ENCODE measurements around the gene ZPBP2. TPM values are rescaled to one million over a fixed set of nuclear protein-coding genes. Genes with fewer than 3 reads are reported as not detected.
"Not testable (repeated sequence)": the region's sequence is repeated elsewhere in the genome, so short reads cannot be mapped to it uniquely, and the experiment has no call there.

ZPBP2 gene
- total RNA-seq, 1 donor from 2014 or later, result not detected

DNA sequence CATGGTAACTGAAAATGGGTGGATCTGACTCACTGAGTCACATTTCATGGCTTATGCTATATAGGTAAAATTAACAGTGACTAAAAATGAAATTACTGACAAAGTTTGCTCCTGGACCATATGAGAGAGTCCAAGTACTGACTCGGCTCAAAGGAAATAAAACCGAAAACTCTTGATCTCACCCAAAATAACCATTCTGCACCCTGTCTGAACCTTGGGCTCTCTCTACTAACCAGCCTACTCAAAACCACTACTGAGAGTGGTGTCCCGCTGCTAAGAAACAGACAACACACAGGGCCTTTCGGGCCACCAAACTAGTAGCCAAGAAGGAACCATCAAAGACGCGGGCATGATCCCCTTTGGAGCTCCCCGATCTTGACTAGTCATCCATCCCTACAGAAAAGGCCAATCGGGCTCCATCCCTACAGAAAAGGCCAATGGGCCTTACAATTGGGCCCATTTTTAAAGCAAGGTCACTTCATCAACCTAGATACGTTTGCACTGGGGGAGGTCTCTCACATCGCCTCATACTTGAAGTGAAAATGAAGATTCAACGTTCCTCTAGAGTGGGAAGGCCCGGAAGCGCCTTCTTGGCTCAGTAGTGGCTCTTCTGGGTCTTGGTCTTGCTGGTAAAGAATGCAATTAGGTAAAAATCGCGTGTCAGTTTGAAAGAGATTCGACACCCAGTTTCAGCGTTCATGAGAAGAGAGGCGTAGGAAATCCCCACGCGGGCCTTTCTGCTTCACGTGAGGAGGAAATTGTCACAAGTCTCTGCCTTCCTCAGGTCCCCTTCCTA is 720 bp upstream of the ZPBP2 start:
- H3K4me3 ChIP-seq (ENCODE audit: low read depth, low read length), result no peak overlapping the region
- TF ChIP-seq, protein P1, sequence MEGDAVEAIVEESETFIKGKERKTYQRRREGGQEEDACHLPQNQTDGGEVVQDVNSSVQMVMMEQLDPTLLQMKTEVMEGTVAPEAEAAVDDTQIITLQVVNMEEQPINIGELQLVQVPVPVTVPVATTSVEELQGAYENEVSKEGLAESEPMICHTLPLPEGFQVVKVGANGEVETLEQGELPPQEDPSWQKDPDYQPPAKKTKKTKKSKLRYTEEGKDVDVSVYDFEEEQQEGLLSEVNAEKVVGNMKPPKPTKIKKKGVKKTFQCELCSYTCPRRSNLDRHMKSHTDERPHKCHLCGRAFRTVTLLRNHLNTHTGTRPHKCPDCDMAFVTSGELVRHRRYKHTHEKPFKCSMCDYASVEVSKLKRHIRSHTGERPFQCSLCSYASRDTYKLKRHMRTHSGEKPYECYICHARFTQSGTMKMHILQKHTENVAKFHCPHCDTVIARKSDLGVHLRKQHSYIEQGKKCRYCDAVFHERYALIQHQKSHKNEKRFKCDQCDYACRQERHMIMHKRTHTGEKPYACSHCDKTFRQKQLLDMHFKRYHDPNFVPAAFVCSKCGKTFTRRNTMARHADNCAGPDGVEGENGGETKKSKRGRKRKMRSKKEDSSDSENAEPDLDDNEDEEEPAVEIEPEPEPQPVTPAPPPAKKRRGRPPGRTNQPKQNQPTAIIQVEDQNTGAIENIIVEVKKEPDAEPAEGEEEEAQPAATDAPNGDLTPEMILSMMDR (conservative IDR thresholded peaks at IDR 0.05; ENCODE audit: low read depth, low read length), result no peak
- DNase-seq (ENCODE audit: low read depth), result no peak

DNA sequence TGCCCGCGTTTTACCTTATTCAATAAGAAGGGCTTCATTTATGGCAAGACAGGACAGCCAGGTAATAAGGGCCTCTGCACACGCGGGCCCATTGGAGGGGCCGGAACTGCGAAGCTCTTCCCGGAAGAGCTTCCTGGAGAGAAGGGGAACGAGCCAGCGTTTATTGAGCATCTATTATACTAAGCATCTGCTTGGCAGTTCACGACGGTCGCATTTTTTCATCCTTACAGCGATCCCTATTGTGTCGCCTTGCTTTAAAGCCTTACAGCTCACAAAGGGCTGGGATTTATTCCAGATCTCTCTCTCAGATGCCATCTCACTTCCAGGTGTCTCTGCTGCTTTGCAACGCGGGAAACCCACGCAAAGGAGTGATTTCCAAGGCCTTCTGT is 546 bp downstream of the ZPBP2 start:
- TF ChIP-seq, protein P1 (conservative IDR thresholded peaks at IDR 0.05; ENCODE audit: low read depth, low read length), result no peak
- DNase-seq (ENCODE audit: low read depth), result no peak

DNA sequence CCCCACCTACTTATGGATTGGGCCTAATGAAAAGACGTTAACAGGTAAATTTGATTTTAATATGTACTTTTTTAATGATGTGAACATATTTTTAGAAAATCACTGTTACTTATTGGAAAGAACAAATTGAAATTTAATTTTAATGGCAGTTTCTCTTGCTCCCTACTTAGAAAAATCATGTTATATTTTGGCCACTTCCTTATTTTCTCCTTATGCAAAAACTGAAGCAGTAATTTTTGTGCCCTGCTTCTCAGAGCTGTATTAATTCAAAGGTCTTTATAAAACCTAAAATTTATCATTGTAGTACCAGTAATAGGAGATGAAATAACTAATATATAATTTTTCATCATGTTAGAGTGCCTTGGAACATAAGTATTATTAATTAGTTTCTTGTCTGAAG is 2.8 kb downstream of the ZPBP2 start:
- no peak overlapping the region for H3K4me3 ChIP-seq (ENCODE audit: low read depth, low read length)
- TF ChIP-seq, protein P1 (conservative IDR thresholded peaks at IDR 0.05; ENCODE audit: low read depth, low read length), result no peak
- DNase-seq (ENCODE audit: low read depth), result no peak

More for the DNA sequence above, 546 bp downstream of the ZPBP2 start:
- H3K4me3 ChIP-seq (ENCODE audit: low read depth, low read length), result no peak overlapping the region

DNA sequence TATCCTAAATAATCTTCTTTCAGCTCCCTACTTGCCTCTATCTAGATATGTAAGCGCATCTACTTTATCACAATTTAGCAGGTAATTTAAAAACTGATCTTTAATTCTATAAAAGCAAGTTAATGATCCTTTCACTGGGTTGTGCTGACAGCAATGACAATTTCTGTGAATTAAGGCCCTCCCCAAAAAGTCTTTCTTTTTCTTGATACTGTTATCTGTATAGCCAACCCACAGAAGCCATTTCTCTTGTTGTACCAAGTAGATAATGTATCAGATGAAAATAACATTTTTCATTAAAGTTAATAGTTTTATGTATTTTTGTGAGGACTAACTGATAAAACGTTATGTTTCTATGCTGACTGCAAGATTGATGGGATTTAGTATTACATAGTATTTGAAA is 3.8 kb downstream of the ZPBP2 start:
- H3K4me3 ChIP-seq (ENCODE audit: low read depth, low read length), result no peak overlapping the region
- TF ChIP-seq, protein P1 (conservative IDR thresholded peaks at IDR 0.05; ENCODE audit: low read depth, low read length), result no peak
- no peak for DNase-seq (ENCODE audit: low read depth)

DNA sequence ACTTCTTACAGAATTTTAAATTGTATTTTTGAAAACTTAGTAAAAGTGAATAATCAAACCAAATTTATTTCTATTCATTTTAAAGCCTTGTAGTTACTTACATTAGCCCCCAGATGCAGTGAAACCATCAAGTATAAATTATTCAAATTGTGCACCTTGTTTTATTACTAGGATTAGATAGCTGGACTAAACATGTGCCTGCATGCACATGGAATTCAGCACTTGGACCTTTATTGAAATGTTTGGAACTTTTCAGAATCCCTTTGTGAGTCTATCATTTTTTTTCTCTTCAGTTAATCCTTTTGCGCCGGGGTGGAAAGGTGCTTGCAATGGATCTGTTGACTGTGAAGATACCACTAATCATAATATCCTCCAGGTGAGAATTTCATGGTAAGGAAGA is 4.7 kb downstream of the ZPBP2 start:
- no peak for DNase-seq (ENCODE audit: low read depth)
- TF ChIP-seq, protein P1 (conservative IDR thresholded peaks at IDR 0.05; ENCODE audit: low read depth, low read length), result peak; percentile 26
- no peak overlapping the region for H3K4me3 ChIP-seq (ENCODE audit: low read depth, low read length)

DNA sequence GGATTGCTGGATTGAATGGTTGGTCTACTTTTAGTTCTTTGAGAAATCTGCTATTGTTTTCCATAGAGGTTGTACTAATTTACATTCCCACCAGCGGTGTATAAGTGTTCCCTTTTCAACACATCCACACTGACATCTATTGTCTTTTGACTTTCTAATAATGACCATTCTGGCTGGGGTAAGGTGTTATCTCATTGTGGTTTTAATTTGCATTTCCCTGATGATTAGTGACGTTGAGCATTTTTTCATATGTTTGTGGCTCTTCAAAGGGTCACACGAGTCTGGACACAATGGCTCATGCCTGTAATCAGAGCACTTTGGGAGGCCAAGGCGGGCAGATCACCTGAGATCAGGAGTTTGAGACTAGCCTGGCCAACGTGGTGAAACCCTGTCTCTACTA is 18.1 kb downstream of the ZPBP2 start:
- not testable (repeated sequence) for DNase-seq (ENCODE audit: low read depth); H3K4me3 ChIP-seq (ENCODE audit: low read depth, low read length)

DNA sequence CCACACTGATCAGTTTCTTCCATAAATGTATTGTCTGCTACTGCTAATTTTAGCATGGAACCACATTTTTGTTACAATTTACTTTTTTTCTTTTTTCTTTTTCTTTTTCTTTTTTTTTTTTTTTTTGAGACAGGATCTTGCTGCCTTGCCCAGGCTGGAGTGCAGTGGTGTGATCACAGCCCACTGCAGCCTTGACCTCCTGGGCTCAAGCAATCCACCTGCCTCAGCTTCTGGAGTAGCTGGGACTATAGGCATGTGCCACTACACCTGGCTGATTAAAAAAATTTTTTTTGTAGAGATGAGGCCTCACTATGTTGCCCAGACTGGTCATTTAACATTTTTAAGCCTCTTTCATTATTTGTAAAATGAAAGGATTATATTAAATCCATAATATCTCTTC is 19.1 kb downstream of the ZPBP2 start:
- no peak for DNase-seq (ENCODE audit: low read depth)

More for the DNA sequence above, 19.1 kb downstream of the ZPBP2 start:
- TF ChIP-seq, protein P1 (conservative IDR thresholded peaks at IDR 0.05; ENCODE audit: low read depth, low read length), result no peak
- no peak overlapping the region for H3K4me3 ChIP-seq (ENCODE audit: low read depth, low read length)
